HS-5 (cell line): ENCODE results near the gene EHMT2.
"Not testable (repeated sequence)": the region's sequence is repeated elsewhere in the genome, so short reads cannot be mapped to it uniquely, and the experiment has no call there.

Experiments used
- DNase-seq: peaks from one replicate; pipeline ENCODE4 v3.0.0-alpha.2; 2012; ENCODE audit warnings: low read depth

Gene EHMT2

DNA sequence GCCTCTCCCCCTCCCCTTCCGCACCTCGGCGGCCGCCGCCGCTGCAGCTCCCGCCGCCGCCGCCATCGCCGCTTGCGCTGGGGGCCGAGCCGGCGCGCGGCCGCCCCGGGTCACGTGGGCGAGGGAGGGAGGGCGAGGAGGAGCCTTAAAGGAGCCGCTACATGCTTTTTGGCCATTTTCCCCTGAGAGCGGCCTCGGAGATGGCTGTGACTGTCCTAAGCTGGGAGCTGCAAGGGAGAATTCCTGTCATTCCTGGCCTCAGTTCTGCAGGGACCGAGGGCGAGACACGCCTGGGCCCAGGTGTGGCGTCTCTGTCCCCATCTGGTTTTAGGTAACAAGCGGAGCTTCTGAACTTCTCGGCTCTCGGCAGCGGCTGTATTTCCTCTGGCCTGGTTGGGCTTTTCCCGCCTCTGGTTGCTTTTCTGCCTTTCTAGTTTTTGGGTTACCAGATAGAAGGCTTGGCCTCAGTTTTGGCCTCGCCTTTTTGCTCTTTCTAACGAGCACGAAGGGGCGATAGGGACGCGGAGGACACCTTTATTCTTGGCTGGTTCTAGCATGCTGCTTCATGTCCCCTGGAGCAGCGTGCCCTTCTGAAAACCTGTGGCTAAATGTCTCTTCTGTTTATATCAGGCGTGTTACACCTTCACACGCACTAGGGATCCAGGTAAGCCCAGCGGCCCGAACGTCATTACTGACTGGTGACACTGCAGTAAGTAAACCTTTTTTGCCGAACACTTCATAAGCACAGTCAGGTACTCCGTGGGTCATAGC is at the start of gene EHMT2:
Gene EHMT2, minus strand, starts transcription at position 87 of the 771 bp plus-strand sequence. Its CDS starts 21 bp downstream, at position 66.
- DNase-seq: peak; percentile 36

DNA sequence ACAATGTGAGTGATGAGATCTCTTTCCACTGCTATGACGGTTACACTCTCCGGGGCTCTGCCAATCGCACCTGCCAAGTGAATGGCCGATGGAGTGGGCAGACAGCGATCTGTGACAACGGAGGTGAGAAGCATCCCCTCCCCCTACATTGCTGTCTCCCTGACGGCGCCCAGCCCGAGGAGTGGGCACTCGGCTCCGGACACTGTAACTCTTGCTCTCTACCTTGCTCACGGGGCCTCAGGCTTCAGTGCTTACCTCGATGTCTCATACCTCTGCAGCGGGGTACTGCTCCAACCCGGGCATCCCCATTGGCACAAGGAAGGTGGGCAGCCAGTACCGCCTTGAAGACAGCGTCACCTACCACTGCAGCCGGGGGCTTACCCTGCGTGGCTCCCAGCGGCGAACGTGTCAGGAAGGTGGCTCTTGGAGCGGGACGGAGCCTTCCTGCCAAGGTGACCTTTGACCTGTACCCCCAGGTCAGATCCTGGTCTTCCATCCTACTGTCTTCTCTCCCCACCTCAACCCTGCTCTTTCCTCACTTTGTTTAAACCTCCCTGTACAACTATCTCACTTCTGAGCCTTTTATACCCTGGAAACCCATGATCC is 49.7 kb upstream of the EHMT2 start:
- no peak for DNase-seq

DNA sequence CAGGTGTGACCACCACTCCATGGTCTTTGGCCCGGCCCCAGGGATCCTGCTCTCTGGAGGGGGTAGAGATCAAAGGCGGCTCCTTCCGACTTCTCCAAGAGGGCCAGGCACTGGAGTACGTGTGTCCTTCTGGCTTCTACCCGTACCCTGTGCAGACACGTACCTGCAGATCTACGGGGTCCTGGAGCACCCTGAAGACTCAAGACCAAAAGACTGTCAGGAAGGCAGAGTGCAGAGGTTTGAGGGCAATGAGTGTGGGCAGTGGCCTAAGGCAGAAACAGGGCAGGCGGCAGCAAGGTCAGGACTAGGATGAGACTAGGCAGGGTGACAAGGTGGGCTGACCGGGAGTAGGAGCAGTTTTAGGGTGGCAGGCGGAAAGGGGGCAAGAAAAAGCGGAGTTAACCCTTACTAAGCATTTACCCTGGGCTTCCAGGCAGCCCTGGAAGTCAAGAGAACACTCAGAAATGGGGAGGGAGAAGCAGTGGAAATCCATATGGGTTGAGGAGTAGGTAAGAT is 48.9 kb upstream of the EHMT2 start:
- DNase-seq: no peak

DNA sequence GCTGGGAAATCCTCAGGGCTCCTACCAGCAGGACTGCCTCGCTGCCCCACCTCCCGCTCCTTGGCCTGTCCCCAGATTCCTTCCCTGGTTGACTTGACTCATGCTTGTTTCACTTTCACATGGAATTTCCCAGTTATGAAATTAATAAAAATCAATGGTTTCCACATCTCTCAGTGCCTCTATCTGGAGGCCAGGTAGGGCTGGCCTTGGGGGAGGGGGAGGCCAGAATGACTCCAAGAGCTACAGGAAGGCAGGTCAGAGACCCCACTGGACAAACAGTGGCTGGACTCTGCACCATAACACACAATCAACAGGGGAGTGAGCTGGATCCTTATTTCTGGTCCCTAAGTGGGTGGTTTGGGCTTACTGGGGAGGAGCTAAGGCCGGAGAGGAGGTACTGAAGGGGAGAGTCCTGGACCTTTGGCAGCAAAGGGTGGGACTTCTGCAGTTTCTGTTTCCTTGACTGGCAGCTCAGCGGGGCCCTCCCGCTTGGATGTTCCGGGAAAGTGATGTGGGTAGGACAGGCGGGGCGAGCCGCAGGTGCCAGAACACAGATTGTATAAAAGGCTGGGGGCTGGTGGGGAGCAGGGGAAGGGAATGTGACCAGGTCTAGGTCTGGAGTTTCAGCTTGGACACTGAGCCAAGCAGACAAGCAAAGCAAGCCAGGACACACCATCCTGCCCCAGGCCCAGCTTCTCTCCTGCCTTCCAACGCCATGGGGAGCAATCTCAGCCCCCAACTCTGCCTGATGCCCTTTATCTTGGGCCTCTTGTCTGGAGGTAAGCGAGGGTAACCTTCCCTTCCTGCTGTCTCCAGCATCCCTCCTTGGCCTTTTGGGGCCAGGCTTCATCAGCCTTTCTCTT is 48.2 kb upstream of the EHMT2 start, which contains the start of gene CFB:
Gene CFB, plus strand, starts transcription at position 589 of the 863 bp plus-strand sequence. Its CDS starts 127 bp downstream, at position 716.
- peak; percentile 81 for DNase-seq

DNA sequence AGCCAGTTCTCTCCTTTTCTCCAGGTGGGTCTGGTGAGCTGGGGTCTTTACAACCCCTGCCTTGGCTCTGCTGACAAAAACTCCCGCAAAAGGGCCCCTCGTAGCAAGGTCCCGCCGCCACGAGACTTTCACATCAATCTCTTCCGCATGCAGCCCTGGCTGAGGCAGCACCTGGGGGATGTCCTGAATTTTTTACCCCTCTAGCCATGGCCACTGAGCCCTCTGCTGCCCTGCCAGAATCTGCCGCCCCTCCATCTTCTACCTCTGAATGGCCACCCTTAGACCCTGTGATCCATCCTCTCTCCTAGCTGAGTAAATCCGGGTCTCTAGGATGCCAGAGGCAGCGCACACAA is 47.6 kb upstream of the EHMT2 start:
- no peak for DNase-seq

DNA sequence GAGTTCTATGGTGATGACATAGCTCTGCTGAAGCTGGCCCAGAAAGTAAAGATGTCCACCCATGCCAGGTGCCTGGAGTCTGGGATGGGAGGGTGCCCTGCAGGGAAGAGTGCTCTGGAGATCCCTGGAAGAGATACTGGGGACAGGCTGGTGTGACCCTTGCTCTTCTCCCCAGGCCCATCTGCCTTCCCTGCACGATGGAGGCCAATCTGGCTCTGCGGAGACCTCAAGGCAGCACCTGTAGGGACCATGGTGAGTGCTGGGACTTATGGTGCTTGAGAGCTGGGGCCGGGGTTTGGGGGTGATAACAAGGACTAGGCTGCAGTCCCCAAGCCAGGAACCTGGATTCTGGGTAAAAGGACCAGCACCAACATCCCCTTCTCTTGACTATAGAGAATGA is 46.2 kb upstream of the EHMT2 start:
- DNase-seq: no peak

DNA sequence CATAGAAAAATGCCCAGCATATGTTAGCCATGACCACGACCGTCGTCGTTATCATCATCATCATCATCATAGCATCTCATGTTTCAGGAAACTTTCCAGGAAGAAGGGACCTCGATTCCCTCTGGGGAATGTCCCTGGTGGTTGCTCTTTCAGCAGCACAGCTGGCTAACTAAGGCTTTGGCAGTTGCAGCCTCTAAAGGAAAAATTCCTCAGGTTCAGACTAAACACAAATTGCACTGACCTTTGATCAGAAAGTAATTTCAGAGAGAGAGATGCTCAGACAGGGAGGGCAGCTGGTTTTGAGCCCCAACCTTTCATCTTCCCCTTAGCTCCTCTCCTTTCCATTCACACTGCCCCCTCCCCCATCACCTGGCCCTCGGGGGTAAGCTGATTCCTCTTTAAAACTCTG is 42.8 kb upstream of the EHMT2 start:
- DNase-seq: no peak

DNA sequence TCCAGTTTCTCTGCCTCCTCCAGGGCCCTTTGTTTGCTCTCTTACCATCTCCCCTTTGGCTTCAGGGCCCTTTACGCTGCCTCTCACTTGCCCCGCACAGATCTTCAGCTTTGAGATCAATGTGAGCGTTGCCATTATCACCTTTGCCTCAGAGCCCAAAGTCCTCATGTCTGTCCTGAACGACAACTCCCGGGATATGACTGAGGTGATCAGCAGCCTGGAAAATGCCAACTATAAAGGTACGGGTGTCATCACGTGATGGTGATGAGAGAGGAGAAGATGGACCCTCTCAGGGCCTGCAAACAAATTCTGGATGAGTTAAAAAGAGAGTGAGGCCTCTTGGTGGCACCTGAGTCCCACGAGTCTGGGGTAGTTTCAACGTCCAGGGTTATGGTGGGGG is 38.3 kb upstream of the EHMT2 start:
- no peak for DNase-seq

DNA sequence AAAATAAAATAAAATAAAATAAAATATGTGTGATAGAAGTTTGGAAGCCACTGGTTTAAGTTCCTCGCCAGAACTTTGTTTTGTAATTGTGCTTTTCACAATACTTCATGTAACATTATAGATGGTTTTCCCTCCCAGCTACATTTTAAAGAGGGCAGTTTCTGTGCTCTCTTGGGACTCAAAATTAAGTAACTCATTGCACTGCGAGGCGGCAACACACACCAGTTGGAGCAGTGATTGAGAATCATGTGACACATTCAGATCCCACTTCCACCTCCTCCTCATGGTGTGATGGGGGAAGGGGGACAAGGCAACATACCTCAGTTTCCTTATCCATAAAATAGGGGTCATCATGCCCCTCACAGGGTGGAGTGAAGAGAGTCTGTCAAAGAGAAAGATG is 37.5 kb upstream of the EHMT2 start:
- DNase-seq: no peak

DNA sequence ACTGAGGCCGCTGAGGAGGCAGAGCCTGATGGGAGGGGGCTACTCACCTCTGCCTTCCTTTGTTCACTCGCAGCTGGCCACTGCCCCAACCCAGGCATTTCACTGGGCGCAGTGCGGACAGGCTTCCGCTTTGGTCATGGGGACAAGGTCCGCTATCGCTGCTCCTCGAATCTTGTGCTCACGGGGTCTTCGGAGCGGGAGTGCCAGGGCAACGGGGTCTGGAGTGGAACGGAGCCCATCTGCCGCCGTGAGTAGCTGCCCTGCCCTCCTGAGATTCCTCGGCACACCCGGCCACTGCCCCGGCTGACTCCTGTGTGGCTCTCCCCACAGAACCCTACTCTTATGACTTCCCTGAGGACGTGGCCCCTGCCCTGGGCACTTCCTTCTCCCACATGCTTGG is 36.0 kb upstream of the EHMT2 start:
- DNase-seq: no peak

DNA sequence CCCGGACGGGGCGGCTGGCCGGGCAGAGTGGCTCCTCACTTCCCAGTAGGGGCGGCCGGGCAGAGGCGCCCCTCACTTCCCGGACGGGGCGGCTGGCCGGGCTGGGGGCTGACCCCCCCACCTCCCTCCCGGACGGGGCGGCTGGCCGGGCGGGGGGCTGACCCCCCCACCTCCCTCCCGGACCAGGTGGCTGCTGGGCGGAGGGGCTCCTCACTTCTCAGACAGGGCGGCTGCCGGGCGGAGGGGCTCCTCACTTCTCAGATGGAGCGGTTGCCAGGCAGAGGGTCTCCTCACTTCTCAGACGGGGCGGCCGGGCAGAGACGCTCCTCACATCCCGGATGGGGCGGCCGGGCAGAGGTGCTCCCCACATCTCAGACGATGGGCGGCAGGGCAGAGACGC is 34.6 kb upstream of the EHMT2 start:
- DNase-seq: not testable (repeated sequence)

DNA sequence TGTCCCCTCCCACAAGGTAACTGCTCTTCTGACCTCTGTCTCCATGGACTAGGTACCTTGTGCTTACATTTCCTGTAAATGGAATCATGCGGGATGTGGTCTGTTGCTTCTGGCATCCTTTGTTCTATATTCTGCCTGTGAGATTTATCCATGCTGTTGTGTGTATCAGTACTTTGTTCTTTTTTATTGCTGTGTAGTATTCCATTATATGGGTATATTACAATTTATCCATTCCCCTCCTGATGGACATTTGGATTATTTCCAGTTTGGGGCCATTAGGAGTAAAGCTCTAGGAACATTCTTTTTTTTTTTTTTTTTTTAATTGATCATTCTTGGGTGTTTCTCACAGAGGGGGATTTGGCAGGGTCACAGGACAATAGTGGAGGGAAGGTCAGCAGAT is 33.5 kb upstream of the EHMT2 start:
- no peak for DNase-seq

DNA sequence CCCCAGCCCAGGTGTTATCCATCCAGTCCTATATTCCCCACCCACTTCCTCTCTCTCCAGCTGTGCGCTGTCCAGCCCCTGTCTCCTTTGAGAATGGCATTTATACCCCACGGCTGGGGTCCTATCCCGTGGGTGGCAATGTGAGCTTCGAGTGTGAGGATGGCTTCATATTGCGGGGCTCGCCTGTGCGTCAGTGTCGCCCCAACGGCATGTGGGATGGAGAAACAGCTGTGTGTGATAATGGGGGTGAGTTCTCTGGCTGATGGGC is 31.1 kb upstream of the EHMT2 start:
- DNase-seq: no peak

DNA sequence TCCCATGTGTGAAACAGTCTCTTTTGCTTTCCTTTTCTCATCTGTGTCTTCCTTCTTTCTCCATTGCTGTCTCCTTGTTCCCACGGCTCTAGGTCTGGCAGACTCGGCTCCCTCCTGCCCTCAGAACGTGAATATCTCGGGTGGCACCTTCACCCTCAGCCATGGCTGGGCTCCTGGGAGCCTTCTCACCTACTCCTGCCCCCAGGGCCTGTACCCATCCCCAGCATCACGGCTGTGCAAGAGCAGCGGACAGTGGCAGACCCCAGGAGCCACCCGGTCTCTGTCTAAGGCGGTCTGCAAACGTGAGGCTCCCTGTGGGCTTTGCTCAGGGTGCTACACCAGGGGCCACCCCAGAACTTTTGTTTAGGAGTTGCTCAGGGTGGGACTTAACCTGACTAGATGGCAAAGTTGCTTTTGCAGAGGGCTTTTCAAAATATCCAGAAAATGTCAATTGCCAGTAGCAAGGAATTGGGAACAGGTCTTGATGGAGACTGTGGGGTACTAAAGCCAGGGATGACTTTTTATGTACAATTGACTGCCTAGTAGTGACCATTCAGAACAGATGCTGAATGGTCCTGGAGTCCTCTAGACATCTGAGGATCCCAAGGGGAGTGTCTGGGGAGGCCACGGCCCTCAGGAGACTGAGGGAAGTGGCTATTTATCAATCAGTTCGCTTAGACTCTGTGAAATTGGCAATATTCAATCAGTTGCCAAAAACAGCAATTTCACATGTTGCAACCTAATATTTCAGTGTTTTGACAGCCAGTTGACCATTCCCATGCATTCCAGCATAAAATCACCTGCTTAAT is 30.6 kb upstream of the EHMT2 start:
- DNase-seq: no peak

DNA sequence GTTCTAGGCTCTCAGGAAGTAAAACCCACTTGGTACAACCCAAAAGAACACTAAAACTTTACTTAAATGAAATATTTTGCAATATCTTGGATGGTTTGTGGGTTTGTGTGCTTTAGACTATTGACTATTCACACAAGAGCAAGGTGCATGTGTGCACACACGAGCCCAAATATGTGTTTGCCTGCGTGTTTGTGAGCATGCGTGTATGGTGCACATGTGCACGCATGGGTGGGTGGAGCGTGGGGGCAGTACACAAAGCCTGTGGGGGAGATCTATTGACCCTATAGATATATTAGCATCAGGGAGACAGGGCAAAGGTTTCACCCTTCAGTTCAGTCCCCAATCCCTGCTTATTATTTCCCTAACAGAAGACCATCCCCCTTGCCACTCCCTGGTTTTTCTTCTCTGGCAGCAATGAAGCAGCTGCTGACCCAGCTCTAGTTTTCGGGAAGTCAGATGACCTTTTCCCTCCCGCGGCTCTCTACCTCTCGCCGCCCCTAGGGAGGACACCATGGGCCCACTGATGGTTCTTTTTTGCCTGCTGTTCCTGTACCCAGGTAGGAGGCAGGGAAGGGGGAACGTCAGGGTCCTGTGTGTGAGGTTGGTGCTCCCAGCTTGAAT is 29.9 kb upstream of the EHMT2 start, which contains the start of gene C2:
Gene C2, plus strand, starts transcription at position 476 of the 621 bp plus-strand sequence. Its CDS starts 36 bp downstream, at position 512.
- DNase-seq: no peak

DNA sequence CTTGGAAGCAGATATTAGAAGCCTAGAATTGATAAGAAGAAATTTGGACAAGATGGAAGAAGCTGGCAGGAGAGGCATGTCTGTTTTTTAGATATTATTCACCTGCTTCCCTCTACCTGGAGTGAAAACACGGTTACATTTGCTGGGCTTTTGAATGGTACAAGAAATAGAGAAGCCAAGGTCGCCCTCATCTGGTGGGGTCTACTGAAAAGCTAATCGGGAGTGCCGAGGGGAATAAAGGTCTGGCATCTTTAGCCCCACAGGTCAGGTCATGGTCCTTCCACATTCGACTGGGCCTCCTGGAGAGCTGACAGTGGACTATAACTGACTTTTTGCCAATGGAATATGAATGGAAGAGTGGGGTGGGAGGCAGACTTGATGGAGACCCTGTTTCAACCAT is 25.4 kb upstream of the EHMT2 start:
- no peak for DNase-seq

DNA sequence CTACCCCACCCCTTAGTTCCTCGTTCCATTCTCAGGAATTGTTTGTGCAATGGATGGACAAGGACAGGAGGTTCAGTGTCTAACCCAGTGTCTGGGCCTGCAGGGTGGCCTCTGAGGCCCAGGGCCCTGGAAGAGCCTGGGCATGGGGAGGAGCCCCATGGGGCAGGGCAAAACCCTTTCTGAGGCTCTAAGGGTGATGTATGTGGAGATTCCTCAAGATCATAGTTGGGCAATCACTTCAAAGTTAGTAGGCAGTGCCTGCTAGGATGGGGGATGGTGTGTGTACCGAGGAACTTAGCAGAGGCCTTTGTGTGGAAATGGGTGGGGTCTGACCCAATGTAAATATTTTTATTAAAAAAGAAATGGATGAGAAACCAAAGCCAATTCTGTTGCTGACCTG is 23.3 kb upstream of the EHMT2 start:
- DNase-seq: no peak

DNA sequence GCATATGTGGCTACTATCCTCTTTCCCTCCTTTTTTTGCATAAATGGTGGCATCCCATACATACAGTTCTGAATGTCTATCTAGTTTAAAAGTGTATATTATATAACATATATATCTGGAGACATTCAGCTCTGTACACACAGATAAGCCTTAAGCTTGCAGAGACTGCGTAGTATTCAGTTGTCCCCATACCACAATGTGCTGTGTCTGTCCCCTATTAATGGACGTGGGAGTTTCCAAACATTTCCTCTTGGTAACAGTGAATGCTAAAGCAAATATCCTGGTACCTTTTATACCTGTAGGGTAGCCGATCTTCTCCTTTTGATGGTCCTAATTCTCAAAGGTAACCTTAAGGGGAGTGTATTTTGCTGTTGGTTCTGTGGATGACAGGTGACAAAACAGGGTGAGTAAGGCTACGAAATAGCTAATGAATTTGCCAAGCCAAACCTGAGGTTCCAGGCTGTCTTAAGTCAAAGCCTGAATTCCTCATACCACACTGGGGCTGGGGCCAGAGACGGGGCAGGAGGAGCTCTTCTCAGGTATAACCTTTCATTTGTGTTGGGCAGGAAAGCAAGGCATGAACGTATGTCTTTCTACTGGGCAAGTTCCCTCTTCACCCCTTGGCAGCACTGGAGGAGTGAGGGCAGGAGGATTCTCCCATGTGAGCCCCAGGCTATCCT is 22.3 kb upstream of the EHMT2 start:
- DNase-seq: no peak

DNA sequence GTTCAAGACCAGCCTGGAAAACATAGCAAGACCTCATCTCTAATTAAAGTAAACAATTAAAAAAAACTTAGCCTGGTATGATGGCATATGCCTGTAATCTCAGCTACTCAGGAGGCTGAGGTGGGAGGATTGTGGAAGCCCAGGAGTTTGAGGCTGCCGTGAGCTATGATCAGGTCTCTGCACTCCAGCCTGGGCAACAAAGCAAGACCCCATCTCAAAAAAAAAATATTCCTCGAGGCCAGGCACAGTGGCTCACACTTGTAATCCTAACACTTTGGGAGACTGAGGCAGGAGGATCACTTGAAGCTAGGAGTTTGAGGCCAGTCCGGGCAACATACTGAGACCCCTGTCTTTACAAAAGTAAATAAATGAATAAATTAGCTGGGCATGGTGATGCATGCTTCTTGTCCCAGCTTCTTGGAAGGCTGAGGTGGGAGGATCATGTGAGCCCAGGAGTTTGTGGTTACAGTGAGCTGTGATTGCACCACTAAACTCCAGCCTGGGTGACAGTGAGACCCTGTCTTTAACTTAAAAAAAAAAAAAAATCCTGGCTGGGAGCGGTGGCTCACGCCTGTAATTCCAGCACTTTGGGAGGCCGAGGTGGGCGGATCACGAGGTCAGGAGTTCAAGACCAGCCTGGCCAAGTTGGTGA is 20.7 kb upstream of the EHMT2 start:
- no peak for DNase-seq

DNA sequence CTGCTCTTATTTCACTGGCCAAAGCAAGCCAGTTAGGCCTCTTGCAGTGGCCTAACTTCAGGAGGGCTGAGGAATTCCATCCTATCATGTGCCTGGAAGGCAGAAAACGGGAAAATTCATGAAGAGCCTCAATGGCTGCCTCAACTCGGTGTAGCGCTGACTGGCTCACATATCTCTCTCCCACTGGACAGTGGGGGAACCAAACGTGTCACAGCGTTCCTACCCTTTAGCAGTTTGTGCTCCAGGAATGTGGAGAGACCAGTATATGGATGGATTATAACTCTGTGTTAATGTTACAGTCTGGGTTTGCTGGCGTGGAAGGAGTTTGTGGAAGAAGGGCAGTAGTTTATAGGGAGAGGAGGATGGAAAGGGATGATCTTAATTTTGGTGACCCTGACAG is 18.3 kb upstream of the EHMT2 start:
- no peak for DNase-seq
